ENCODE results near the gene STXBP1.

STXBP1 gene

DNA sequence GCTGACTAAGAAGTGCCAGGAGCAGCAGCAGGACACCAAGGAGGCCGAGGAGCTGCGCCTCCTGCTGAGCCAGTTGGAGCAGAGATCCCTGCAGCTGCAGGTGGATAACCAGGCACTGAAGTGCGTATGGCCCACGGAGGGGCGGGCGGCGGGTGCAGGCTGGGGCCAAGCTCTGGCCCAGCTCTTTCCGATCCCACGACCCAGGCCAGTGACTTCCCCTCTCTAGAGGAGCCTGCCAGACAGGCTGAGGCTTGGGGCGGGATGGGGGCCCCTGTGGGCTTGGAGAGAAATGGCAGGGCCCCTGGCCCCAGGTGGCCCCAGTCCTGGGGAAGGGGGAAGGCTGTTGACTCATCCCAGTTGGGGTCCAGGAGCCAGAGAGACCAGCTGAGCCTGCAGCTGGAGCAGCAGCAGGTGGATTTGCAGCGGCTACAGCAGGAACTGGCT lies 99.8 kb downstream of the STXBP1 start:
- peaks cover 8% of the 10 kb centered on the region for H3K4me1 ChIP-seq (ENCODE audit: low read length)

DNA sequence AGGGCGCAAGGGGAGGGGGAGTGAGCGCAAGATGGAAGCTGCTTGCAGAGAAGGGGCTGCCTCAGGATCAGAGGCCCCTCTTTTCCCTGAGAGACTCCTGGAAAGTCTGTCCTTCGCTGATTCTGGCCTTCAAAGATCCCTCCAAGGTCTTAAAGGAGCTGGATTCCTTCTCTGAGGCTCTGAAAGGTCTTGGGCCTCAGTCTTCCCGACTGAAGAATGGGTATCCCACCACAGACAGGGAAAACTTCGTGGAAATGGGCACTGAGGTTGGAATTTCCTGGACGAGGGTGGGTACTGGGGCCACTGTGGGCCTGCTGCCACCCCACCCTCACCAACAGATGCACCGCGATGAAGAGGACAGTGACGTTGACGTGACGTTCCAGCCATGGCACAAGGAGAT lies 100.3 kb downstream of the STXBP1 start:
- Histone ChIP-seq H3K4me3 (ENCODE audit: low read length) (no peak overlapping the region), H3K27me3 (ENCODE audit: low read depth, low read length) (no peaks in the 10 kb centered on the region), H3K27ac (ENCODE audit: low read length) (no peak overlapping the region), H4K20me1 (ENCODE audit: insufficient read depth, low read length) (no peaks in the 10 kb centered on the region; the same call in 1 of the 2 replicates), H3K9ac (ENCODE audit: low read length) (no peak overlapping the region), H3K79me2 (ENCODE audit: low read length) (no peaks in the 10 kb centered on the region), H3K9me3 (ENCODE audit: insufficient read depth, low read length) (no peaks in the 10 kb centered on the region), H3K4me2 (ENCODE audit: low read length) (no peak overlapping the region), H2AFZ (ENCODE audit: low read depth, low read length) (no peak overlapping the region), H3K4me1 (ENCODE audit: low read length) (peaks cover 8% of the 10 kb centered on the region), H3K36me3 (replicated peaks; ENCODE audit: low read depth, low read length) (no peaks in the 10 kb centered on the region)
- TF ChIP-seq, protein P1, sequence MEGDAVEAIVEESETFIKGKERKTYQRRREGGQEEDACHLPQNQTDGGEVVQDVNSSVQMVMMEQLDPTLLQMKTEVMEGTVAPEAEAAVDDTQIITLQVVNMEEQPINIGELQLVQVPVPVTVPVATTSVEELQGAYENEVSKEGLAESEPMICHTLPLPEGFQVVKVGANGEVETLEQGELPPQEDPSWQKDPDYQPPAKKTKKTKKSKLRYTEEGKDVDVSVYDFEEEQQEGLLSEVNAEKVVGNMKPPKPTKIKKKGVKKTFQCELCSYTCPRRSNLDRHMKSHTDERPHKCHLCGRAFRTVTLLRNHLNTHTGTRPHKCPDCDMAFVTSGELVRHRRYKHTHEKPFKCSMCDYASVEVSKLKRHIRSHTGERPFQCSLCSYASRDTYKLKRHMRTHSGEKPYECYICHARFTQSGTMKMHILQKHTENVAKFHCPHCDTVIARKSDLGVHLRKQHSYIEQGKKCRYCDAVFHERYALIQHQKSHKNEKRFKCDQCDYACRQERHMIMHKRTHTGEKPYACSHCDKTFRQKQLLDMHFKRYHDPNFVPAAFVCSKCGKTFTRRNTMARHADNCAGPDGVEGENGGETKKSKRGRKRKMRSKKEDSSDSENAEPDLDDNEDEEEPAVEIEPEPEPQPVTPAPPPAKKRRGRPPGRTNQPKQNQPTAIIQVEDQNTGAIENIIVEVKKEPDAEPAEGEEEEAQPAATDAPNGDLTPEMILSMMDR (IDR thresholded peaks at IDR 0.05; ENCODE audit: low read depth, low read length) = no peak
- no peak for TF ChIP-seq EZH2phosphoT487 (IDR thresholded peaks at IDR 0.05; ENCODE audit: low read depth)

More for the DNA sequence above, 99.8 kb downstream of the STXBP1 start:
- H2AFZ ChIP-seq (ENCODE audit: low read depth, low read length) = no peak overlapping the region
- no peaks in the 10 kb centered on the region for H3K27me3 ChIP-seq (ENCODE audit: low read depth, low read length)
- H3K9ac ChIP-seq (ENCODE audit: low read length) = no peak overlapping the region
- no peaks in the 10 kb centered on the region for H3K9me3 ChIP-seq (ENCODE audit: insufficient read depth, low read length)
- H3K27ac ChIP-seq (ENCODE audit: low read length) = no peak overlapping the region
- H3K4me3 ChIP-seq (ENCODE audit: low read length) = no peak overlapping the region
- H3K79me2 ChIP-seq (ENCODE audit: low read length) = no peaks in the 10 kb centered on the region
- no peak overlapping the region for H3K4me2 ChIP-seq (ENCODE audit: low read length)
- H3K36me3 ChIP-seq (replicated peaks; ENCODE audit: low read depth, low read length) = no peaks in the 10 kb centered on the region
- no peaks in the 10 kb centered on the region; the same call in 1 of the 2 replicates for H4K20me1 ChIP-seq (ENCODE audit: insufficient read depth, low read length)
- TF ChIP-seq, protein P1 (IDR thresholded peaks at IDR 0.05; ENCODE audit: low read depth, low read length) = no peak
- no peak for TF ChIP-seq EZH2phosphoT487 (IDR thresholded peaks at IDR 0.05; ENCODE audit: low read depth)

DNA sequence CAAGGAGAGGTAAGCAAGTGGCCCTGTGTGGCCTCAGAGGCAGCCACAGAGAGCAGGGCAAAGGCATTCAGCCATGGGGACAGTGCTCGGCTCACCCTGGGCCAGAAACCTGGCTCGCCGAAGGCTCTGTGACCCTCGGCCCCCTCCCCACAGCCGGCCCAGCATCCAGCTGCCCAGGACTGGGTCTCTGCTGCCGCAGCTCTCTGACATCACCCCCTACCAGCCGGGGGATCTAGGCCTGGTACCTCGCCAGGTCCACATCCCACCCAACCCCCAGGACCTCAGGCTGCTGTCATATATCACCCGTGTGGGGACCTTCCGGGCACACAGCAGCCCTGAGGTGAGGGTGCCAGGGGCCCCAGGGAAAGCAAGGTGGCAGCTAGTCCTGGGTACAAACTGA lies 100.8 kb downstream of the STXBP1 start:
- Histone ChIP-seq H3K79me2 (ENCODE audit: low read length) (no peaks in the 10 kb centered on the region), H3K27ac (ENCODE audit: low read length) (no peak overlapping the region), H2AFZ (ENCODE audit: low read depth, low read length) (no peak overlapping the region), H3K36me3 (replicated peaks; ENCODE audit: low read depth, low read length) (no peaks in the 10 kb centered on the region), H3K4me2 (ENCODE audit: low read length) (no peak overlapping the region), H3K4me1 (ENCODE audit: low read length) (peaks cover 8% of the 10 kb centered on the region), H3K9me3 (ENCODE audit: insufficient read depth, low read length) (no peaks in the 10 kb centered on the region), H4K20me1 (ENCODE audit: insufficient read depth, low read length) (no peaks in the 10 kb centered on the region; the same call in 1 of the 2 replicates), H3K4me3 (ENCODE audit: low read length) (no peak overlapping the region), H3K9ac (ENCODE audit: low read length) (no peak overlapping the region), H3K27me3 (ENCODE audit: low read depth, low read length) (no peaks in the 10 kb centered on the region)
- no peak for TF ChIP-seq EZH2phosphoT487 (IDR thresholded peaks at IDR 0.05; ENCODE audit: low read depth)
- TF ChIP-seq, protein P1 (IDR thresholded peaks at IDR 0.05; ENCODE audit: low read depth, low read length) = no peak

DNA sequence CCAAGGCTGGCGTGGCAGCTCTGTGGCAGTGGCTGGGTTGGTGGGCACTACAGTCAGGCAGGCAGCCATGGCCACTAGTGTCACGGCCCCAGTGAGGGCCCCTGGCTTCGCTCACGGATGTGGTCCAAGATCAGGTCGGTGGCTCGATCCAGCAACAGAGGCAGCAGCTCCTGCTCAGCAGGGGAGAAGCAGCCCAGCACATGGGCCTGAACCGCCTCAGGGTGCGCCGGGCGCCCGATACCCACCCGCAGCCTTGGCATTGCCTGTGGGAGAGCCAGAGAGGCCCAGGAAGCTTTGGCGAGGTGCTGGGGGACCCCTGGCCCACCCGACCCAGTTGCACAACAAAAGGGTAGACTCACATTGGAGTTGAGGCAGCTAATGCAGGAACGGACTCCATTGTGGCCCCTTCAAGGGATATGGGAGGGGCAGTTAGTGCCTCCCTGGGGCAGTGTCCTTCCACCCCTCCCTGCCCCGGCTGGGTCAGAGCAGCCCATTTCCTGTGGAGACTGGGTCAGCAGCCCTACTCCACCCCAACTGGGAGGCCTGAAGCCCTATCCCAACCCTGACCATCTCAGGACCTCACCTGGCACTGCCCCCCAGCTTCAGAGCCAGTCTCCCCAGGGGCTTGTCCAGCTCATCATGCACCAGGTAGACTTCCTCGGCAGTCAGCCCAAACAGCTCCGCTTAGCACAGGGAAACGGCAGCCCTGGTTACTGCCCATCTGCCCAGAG lies 102.1 kb downstream of the STXBP1 start:
- peak overlapping the region; percentile 19; the same call in 1 of the 2 replicates for H3K9ac ChIP-seq (ENCODE audit: low read length)
- no peak for TF ChIP-seq EZH2phosphoT487 (IDR thresholded peaks at IDR 0.05; ENCODE audit: low read depth)
- TF ChIP-seq, protein P1 (IDR thresholded peaks at IDR 0.05; ENCODE audit: low read depth, low read length) = no peak
- H3K79me2 ChIP-seq (ENCODE audit: low read length) = no peaks in the 10 kb centered on the region
- no peaks in the 10 kb centered on the region; the same call in 1 of the 2 replicates for H4K20me1 ChIP-seq (ENCODE audit: insufficient read depth, low read length)
- no peak overlapping the region for H2AFZ ChIP-seq (ENCODE audit: low read depth, low read length)
- peak overlapping the region; percentile 64 for H3K4me3 ChIP-seq (ENCODE audit: low read length)
- no peaks in the 10 kb centered on the region for H3K36me3 ChIP-seq (replicated peaks; ENCODE audit: low read depth, low read length)
- peak overlapping the region; percentile 94 for H3K4me2 ChIP-seq (ENCODE audit: low read length)
- H3K27me3 ChIP-seq (ENCODE audit: low read depth, low read length) = no peaks in the 10 kb centered on the region
- peaks cover 8% of the 10 kb centered on the region for H3K4me1 ChIP-seq (ENCODE audit: low read length)
- no peaks in the 10 kb centered on the region for H3K9me3 ChIP-seq (ENCODE audit: insufficient read depth, low read length)
- no peak overlapping the region for H3K27ac ChIP-seq (ENCODE audit: low read length)
